WTC11 (cell line): Measurements from ENCODE around the gene PIK3R1. TPM values are rescaled to one million over a fixed set of nuclear protein-coding genes. Genes with fewer than 3 reads are reported as not detected.

Experiments
- ATAC-seq: fragments of 200-7000 bp; cut with Tn5 transposase; 2 replicates; pipeline ENCODE4 v1.10.0; 2021; ENCODE audit warnings: mild to moderate bottlenecking, moderate library complexity
- CTCF ChIA-PET: fragments of 300-600 bp; sonication (Branson Sonifier 250); formaldehyde crosslinking; loops from one replicate; lab custom pipeline; 2021; ENCODE audit warnings: antibody characterized with exemption; lab: Charles Lee
- POLR2A ChIA-PET: fragments of 350-600 bp; sonication (Branson Sonifier 250); formaldehyde crosslinking; loops from one replicate; lab custom pipeline; 2021; ENCODE audit warnings: antibody characterized with exemption; lab: Charles Lee
- DNase-seq: peaks from one replicate; pipeline ENCODE4 v3.0.0; 2021; ENCODE audit warnings: low spot score
- H3K27ac Mint-ChIP-seq: 2 replicates; pipeline ENCODE4 v1.8.0; 2021; ENCODE audit warnings: mixed read lengths
- H3K27me3 Mint-ChIP-seq: 2 replicates; pipeline ENCODE4 v1.8.0; 2021; ENCODE audit warnings: low read depth, mild to moderate bottlenecking, moderate library complexity, mixed read lengths
- H3K36me3 Mint-ChIP-seq: 2 replicates; pipeline ENCODE4 v1.8.0; 2021; ENCODE audit warnings: mixed read lengths
- H3K4me1 Mint-ChIP-seq: 2 replicates; pipeline ENCODE4 v1.8.0; 2022; ENCODE audit warnings: mixed read lengths
- H3K4me3 Mint-ChIP-seq: 2 replicates; pipeline ENCODE4 v1.8.0; 2021; ENCODE audit warnings: mild to moderate bottlenecking, moderate library complexity, mixed read lengths
- H3K9me3 Mint-ChIP-seq: 2 replicates; pipeline ENCODE4 v1.8.0; 2021; ENCODE audit warnings: mixed read lengths
- AR ChIP-seq: fragments of 250-450 bp; sonication (Bioruptor Pico); IDR thresholded peaks from 2 replicates; pipeline ENCODE4 v1.9.0; 2021; ENCODE audit warnings: mild to moderate bottlenecking
- ATF2 ChIP-seq: sonication (generic); formaldehyde crosslinking; IDR thresholded peaks from 2 replicates; pipeline ENCODE4 v1.8.1; 2022; ENCODE audit warnings: low read depth, missing genetic modification reagents, borderline replicate concordance
- ATF6 ChIP-seq: sonication (generic); formaldehyde crosslinking; IDR thresholded peaks from 2 replicates; pipeline ENCODE4 v1.8.1; 2023; ENCODE audit warnings: mild to moderate bottlenecking, missing genetic modification reagents
- CDX4 ChIP-seq: fragments of 250-450 bp; sonication (Bioruptor Pico); IDR thresholded peaks from 2 replicates; pipeline ENCODE4 v1.9.0; 2021; ENCODE audit warnings: moderate library complexity, mild to moderate bottlenecking, inconsistent platforms, borderline replicate concordance
- ELF4 ChIP-seq: sonication (generic); formaldehyde crosslinking; IDR thresholded peaks from 2 replicates; pipeline ENCODE4 v1.8.1; 2022; ENCODE audit warnings: low read depth, mild to moderate bottlenecking, moderate library complexity, missing genetic modification reagents
- ERG ChIP-seq: fragments of 250-450 bp; sonication (Bioruptor Pico); IDR thresholded peaks from 2 replicates; pipeline ENCODE4 v1.8.0; 2021; ENCODE audit warnings: mild to moderate bottlenecking
- NFATC4 ChIP-seq: fragments of 250-450 bp; sonication (Bioruptor Pico); IDR thresholded peaks from 2 replicates; pipeline ENCODE4 v1.9.0; 2021; ENCODE audit warnings: mild to moderate bottlenecking
- OVOL2 ChIP-seq: fragments of 250-450 bp; sonication (Bioruptor Pico); IDR thresholded peaks from 2 replicates; pipeline ENCODE4 v1.9.0; 2021; ENCODE audit warnings: mild to moderate bottlenecking, borderline replicate concordance
- PRDM15 ChIP-seq: sonication (generic); formaldehyde crosslinking; IDR thresholded peaks from 2 replicates; pipeline ENCODE4 v1.8.0; 2022; ENCODE audit warnings: missing genetic modification reagents
- TEAD4 ChIP-seq: sonication (generic); formaldehyde crosslinking; IDR thresholded peaks from 2 replicates; pipeline ENCODE4 v1.8.0; 2022; ENCODE audit warnings: mild to moderate bottlenecking, missing genetic modification reagents
- ZBTB43 ChIP-seq: sonication (generic); formaldehyde crosslinking; IDR thresholded peaks from 2 replicates; pipeline ENCODE4 v1.8.1; 2023; ENCODE audit warnings: mild to moderate bottlenecking, missing genetic modification reagents
- ZNF263 ChIP-seq: sonication (generic); formaldehyde crosslinking; IDR thresholded peaks from 2 replicates; pipeline ENCODE4 v1.8.1; 2022; ENCODE audit warnings: low read depth, mild to moderate bottlenecking, moderate library complexity, missing genetic modification reagents
- ZNF512 ChIP-seq: sonication (generic); formaldehyde crosslinking; IDR thresholded peaks from 2 replicates; pipeline ENCODE4 v1.8.1; 2022; ENCODE audit warnings: missing genetic modification reagents, borderline replicate concordance
- ZSCAN18 ChIP-seq: fragments of 250-450 bp; sonication (Bioruptor Pico); IDR thresholded peaks from 2 replicates; pipeline ENCODE4 v2.1.2; 2022; ENCODE audit warnings: mild to moderate bottlenecking, moderate library complexity
- total RNA-seq: library from RNA; stranded (reverse); gene quantifications from 3 replicates; pipeline ENCODE4 v1.2.3, GENCODE V29; 2021

Gene PIK3R1
- total RNA-seq, 1 experiment from 2014 or later = 11.3 TPM

GRCh38 chr5:68305223-68305870, 89.8 kb downstream of the PIK3R1 start:
- no peak overlapping the region for H3K27ac Mint-ChIP-seq
- ChIA-PET POLR2A (no interaction called here), CTCF (no interaction called here)
- H3K4me3 Mint-ChIP-seq = no peak overlapping the region
- H3K9me3 Mint-ChIP-seq = no peaks in the 10 kb centered on the region
- no peaks in the 10 kb centered on the region for H3K27me3 Mint-ChIP-seq
- DNase-seq (no peak), ATAC-seq (no peak)
- TF ChIP-seq ERG (no peak), ZBTB43 (no peak), ELF4 (no peak), AR (CRISPR knock-in tag) (no peak), TEAD4 (CRISPR knock-in tag) (no peak), ZNF512 (no peak), ATF2 (CRISPR knock-in tag) (no peak)
- H3K36me3 Mint-ChIP-seq = no peaks in the 10 kb centered on the region
- 0 out of 2 replicates have a peak, but pooled peaks cover 3% of the 10 kb centered on the region for H3K4me1 Mint-ChIP-seq

GRCh38 chr5:68306361-68307014, 90.9 kb downstream of the PIK3R1 start:
- no peak for DNase-seq
- Mint-ChIP-seq H3K4me3 (no peak overlapping the region), H3K27ac (no peak overlapping the region), H3K4me1 (0 out of 2 replicates have a peak, but pooled peaks cover 3% of the 10 kb centered on the region), H3K36me3 (no peaks in the 10 kb centered on the region), H3K9me3 (no peaks in the 10 kb centered on the region), H3K27me3 (no peaks in the 10 kb centered on the region)
- ChIA-PET CTCF (no interaction called here), POLR2A (no interaction called here)
- no peak for ATAC-seq
- no peak for TF ChIP-seq NFATC4 (CRISPR knock-in tag)
- no peak for TF ChIP-seq ZSCAN18 (CRISPR knock-in tag)
- no peak for TF ChIP-seq ATF6 (CRISPR knock-in tag)
- TF ChIP-seq CDX4 (CRISPR knock-in tag) = no peak
- no peak for TF ChIP-seq ZNF263 (CRISPR knock-in tag)
- TF ChIP-seq OVOL2 = no peak
- TF ChIP-seq PRDM15 (CRISPR knock-in tag) = no peak
